ENCODE results near the gene SPRED3. TPM values are rescaled to one million over a fixed set of nuclear protein-coding genes. Genes with fewer than 3 reads are reported as not detected.
"Not testable (repeated sequence)": the region's sequence is repeated elsewhere in the genome, so short reads cannot be mapped to it uniquely, and the experiment has no call there.

SPRED3 gene
- total RNA-seq, 1 donor from 2014 or later = not detected

DNA sequence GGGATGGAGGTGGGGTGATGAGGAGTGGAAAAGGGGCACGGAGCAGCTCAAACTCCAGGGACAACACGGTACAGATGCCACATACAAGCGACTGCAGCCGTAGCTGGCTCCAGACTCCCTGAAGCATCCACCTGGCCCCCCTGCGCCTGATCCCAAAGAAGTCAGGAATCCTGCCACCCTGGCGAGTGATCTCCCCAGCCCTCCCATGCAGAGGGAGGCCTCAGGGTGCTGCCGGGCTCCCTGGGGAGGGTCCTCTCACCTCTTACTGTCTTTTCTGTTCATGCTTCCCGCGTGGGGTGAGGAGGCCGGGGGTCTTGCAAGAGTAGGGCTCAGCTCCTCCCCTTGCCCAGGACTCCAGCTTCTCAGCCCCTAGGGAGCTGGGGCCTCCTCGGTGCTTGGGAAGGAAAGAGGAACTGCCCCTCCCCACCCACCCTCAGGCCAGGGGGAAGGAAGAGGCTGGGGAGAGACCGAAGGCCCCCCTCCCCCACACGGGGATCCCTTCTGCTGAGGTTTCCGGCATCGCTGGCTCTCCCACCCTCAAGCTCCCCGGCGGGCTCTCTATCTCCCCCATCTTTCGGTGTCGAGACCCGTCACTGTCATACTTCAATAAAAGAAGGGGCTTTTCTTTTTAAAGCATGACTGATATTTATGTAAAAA lies 37.4 kb downstream of the SPRED3 start, which contains the start of gene RASGRP4:
Gene RASGRP4 (minus strand): TSS at position 410 of the 657 bp plus-strand sequence. CDS start 128 bp downstream, at position 282.
- Histone ChIP-seq H3K27ac (ENCODE audit: low read depth, low read length) (no peak within 1 kb of the TSS), H3K36me3 (ENCODE audit: control insufficient read depth in 3 of 3, insufficient read depth in 3 of 3, low read length in 3 of 3) (no peaks in the 10 kb centered on the region), H3K9ac (ENCODE audit: low read depth in 1 of 3, low read length in 3 of 3) (no peak within 1 kb of the TSS), H3K4me1 (ENCODE audit: control insufficient read depth in 3 of 3, insufficient read depth in 3 of 3, low read length in 3 of 3) (no peaks in the 10 kb centered on the region), H3K4me3 (ENCODE audit: low read length in 3 of 3) (no peak within 1 kb of the TSS), H3K27me3 (ENCODE audit: control insufficient read depth in 3 of 3, insufficient read depth in 3 of 3, low read length in 3 of 3) (peaks cover 0 to 5% (median 0%) of the 10 kb centered on the region in 3 donors), H3K9me3 (ENCODE audit: control insufficient read depth in 3 of 3, low read length in 3 of 3) (no peaks in the 10 kb centered on the region)

DNA sequence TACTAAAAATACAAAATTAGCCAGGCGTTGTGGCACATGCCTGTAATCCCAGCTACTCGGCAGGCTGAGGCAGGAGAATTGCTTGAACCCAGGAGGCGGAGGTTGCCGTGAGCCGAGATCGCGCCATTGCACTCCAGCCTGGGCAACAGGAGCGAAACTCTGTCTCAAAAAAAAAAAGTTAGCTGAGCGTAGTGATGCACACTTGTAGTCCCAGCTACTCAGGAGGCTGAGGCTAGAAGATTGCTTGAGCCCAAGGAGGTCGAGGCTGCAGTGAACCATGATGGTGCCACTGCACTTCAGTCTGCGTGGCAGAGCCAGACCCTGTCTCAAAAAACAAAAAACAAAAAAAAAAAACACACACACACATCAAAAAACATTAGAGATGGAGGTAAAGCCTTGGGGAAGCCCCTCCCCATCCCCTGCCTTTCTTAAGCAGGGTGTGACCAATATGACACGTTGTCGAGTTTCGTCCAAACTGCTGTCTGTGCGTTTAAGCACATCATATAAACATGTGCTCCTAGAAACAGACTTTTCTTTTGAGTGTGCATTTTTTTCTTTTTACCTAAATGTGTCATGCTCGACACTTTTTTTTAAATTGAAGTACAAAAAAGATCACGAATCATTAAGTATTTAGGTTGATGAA lies 38.7 kb downstream of the SPRED3 start:
- H3K27ac ChIP-seq (ENCODE audit: low read depth, low read length); H3K27me3 ChIP-seq (ENCODE audit: control insufficient read depth in 3 of 3, insufficient read depth in 3 of 3, low read length in 3 of 3); H3K36me3 ChIP-seq (ENCODE audit: control insufficient read depth in 3 of 3, insufficient read depth in 3 of 3, low read length in 3 of 3); H3K4me1 ChIP-seq (ENCODE audit: control insufficient read depth in 3 of 3, insufficient read depth in 3 of 3, low read length in 3 of 3); H3K9ac ChIP-seq (ENCODE audit: low read depth in 1 of 3, low read length in 3 of 3); H3K9me3 ChIP-seq (ENCODE audit: control insufficient read depth in 3 of 3, low read length in 3 of 3); H3K4me3 ChIP-seq (ENCODE audit: low read length in 3 of 3): not testable (repeated sequence)

DNA sequence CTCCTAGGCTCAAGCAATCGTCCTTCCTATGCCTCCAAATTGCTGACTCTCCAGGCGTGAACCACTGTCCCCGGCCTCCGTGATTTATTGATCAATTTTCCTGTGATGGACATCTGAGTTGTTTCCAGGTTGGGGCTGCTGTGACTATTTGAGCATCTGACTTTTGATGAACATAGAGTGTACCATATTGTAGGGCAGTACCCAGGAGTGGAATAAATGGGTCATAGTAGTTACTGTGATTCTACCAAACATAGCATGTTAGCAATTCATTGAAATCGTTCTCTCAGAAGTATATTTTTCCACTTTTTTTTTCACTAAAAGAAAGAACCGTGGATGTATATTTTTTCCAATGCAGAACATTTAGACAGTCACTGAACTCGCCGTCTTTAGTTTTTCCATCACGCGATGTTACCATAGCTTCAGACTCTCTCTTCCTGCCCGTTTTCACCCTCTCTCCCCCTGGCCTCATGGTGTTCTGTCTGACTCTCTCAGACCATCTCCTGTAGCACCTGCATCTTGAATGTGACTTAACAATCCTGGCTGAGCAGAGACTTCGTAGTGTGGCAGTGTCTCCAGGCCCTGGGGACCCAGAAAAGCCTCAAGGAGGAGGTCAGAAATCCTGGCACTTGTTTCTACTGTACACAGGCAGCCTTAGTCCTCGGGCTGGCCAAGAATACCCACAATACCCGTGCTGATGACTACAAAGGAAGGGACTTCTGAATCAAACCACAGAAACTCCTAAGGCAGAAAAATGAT lies 40.7 kb downstream of the SPRED3 start:
- Histone ChIP-seq H3K4me1 (ENCODE audit: control insufficient read depth in 3 of 3, insufficient read depth in 3 of 3, low read length in 3 of 3) (peaks cover 6 to 16% (median 9%) of the 10 kb centered on the region in 3 donors), H3K9me3 (ENCODE audit: control insufficient read depth in 3 of 3, low read length in 3 of 3) (no peaks in the 10 kb centered on the region), H3K4me3 (ENCODE audit: low read length in 3 of 3) (no peak overlapping the region), H3K36me3 (ENCODE audit: control insufficient read depth in 3 of 3, insufficient read depth in 3 of 3, low read length in 3 of 3) (no peaks in the 10 kb centered on the region), H3K27me3 (ENCODE audit: control insufficient read depth in 3 of 3, insufficient read depth in 3 of 3, low read length in 3 of 3) (peaks cover 0 to 3% (median 0%) of the 10 kb centered on the region in 3 donors), H3K27ac (ENCODE audit: low read depth, low read length) (no peak overlapping the region), H3K9ac (ENCODE audit: low read depth in 1 of 3, low read length in 3 of 3) (no peak overlapping the region)

DNA sequence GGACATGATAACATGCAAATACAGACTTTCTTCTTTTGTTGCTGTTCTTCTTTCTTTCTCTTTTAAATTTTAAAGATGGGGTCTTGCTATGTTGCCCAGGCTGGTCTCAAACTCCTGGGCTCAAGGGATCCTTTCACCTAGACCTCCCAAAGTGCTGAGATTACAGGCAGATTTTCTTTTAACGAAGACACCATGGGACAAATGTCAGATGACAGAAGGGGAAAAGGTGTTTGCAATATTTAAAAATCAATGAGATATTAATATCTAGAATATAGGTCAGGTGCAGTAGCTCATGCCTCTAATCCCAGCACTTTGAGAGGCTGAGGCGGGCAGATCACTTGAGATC lies 41.3 kb downstream of the SPRED3 start:
- Histone ChIP-seq H3K4me3 (ENCODE audit: low read length in 3 of 3) (no peak overlapping the region), H3K36me3 (ENCODE audit: control insufficient read depth in 3 of 3, insufficient read depth in 3 of 3, low read length in 3 of 3) (no peaks in the 10 kb centered on the region), H3K9me3 (ENCODE audit: control insufficient read depth in 3 of 3, low read length in 3 of 3) (no peaks in the 10 kb centered on the region), H3K4me1 (ENCODE audit: control insufficient read depth in 3 of 3, insufficient read depth in 3 of 3, low read length in 3 of 3) (peaks cover 6 to 16% (median 9%) of the 10 kb centered on the region in 3 donors), H3K9ac (ENCODE audit: low read depth in 1 of 3, low read length in 3 of 3) (no peak overlapping the region), H3K27me3 (ENCODE audit: control insufficient read depth in 3 of 3, insufficient read depth in 3 of 3, low read length in 3 of 3) (peaks cover 0 to 4% (median 0%) of the 10 kb centered on the region in 3 donors), H3K27ac (ENCODE audit: low read depth, low read length) (no peak overlapping the region)

DNA sequence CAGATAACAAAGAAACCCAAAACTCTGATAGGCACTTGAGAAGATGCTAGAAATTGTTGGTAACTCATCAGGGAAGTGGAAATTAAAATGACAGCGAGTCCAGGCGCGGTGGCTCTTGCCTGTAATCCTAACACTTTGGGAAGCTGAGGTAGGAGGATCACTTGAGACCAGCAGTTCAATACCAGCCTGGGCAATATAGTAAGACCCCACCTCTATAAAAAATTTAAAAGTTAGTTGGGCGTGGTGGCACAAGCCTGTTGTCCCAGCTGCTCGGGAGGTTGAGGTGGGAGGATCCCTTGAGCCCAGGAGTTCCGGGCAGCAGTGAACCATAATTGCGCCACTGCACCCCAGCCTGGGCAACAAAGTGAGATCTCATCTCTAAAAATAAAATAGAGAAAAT lies 42.4 kb downstream of the SPRED3 start:
- H3K27ac ChIP-seq (ENCODE audit: low read depth, low read length) = peak overlapping the region; percentile 79
- peaks cover 0 to 4% (median 0%) of the 10 kb centered on the region in 3 donors for H3K27me3 ChIP-seq (ENCODE audit: control insufficient read depth in 3 of 3, insufficient read depth in 3 of 3, low read length in 3 of 3)
- H3K4me3 ChIP-seq (ENCODE audit: low read length in 3 of 3) = no peak overlapping the region
- no peaks in the 10 kb centered on the region for H3K9me3 ChIP-seq (ENCODE audit: control insufficient read depth in 3 of 3, low read length in 3 of 3)
- H3K36me3 ChIP-seq (ENCODE audit: control insufficient read depth in 3 of 3, insufficient read depth in 3 of 3, low read length in 3 of 3) = no peaks in the 10 kb centered on the region
- peak overlapping the region in 1 of 3 donors; percentile 23 for H3K9ac ChIP-seq (ENCODE audit: low read depth in 1 of 3, low read length in 3 of 3)
- H3K4me1 ChIP-seq (ENCODE audit: control insufficient read depth in 3 of 3, insufficient read depth in 3 of 3, low read length in 3 of 3) = peaks cover 6 to 16% (median 9%) of the 10 kb centered on the region in 3 donors

DNA sequence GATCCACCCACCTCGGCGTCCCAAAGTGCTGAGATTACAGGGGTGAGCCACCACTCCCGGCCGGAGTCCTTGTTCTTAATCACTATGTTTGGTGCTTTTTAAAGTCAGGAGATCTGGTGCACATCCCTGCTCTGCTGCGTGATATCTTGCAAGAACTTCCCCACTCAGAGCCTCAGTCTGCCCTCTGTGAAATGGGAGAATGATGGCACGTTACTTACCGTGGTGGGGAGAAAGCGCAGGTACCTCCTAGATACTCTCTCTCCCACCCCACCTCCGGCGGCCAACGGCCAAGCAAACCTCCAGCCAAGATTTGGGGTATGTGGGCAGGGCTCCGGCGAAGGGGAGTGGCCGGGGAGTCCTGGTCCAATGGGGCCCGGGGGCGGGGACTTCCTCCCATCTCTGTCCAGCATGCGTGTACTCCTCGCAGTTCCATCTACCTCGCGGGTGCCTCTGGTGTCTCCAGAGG lies 44.8 kb downstream of the SPRED3 start, which contains the start of gene RYR1:
Gene RYR1 (plus strand): TSS at position 424 of the 466 bp plus-strand sequence. CDS start 139 bp downstream, outside the sequence.
- Histone ChIP-seq H3K9ac (ENCODE audit: low read depth in 1 of 3, low read length in 3 of 3) (peak within 1 kb of the TSS; percentile 91 to 100 (median 100)), H3K4me3 (ENCODE audit: low read length in 3 of 3) (peak within 1 kb of the TSS; percentile 90 to 97 (median 91)), H3K27me3 (ENCODE audit: control insufficient read depth in 3 of 3, insufficient read depth in 3 of 3, low read length in 3 of 3) (peaks cover 0 to 4% (median 0%) of the 10 kb centered on the region in 3 donors)

DNA sequence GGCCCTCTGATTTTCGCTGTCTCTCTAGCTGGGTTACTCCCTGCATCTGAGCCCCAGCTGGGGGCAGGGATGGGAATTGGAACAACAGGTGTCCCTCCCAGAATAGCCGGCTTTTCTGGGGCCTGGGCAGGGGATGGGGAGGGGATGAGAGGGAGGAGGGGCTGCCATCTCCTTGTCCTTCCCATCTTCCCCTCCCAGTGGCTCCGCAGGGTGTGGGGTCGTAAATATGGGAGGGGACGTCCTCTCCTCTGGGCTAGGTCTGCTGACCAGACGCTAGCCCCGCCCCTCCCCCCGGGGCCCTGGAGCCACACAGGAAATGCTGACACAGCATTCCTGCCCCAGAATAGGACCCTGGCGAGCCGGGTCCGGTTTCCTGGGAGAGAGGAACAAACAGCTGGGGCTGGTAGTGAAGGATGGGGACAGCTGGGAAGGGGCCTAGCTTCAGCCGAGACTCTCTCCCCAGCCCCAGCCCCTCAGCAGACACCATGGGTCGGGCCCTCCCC lies 46.1 kb downstream of the SPRED3 start:
- H3K9ac ChIP-seq (ENCODE audit: low read depth in 1 of 3, low read length in 3 of 3) = peak overlapping the region; percentile 91 to 100 (median 100)
- H3K4me1 ChIP-seq (ENCODE audit: control insufficient read depth in 3 of 3, insufficient read depth in 3 of 3, low read length in 3 of 3) = peaks cover 25 to 46% (median 33%) of the 10 kb centered on the region in 3 donors
- no peaks in the 10 kb centered on the region for H3K9me3 ChIP-seq (ENCODE audit: control insufficient read depth in 3 of 3, low read length in 3 of 3)
- peak overlapping the region; percentile 90 to 97 (median 91) for H3K4me3 ChIP-seq (ENCODE audit: low read length in 3 of 3)
- peaks cover 0 to 4% (median 0%) of the 10 kb centered on the region in 3 donors for H3K27me3 ChIP-seq (ENCODE audit: control insufficient read depth in 3 of 3, insufficient read depth in 3 of 3, low read length in 3 of 3)
- peak overlapping the region; percentile 100 for H3K27ac ChIP-seq (ENCODE audit: low read depth, low read length)
- peaks cover 4% of the 10 kb centered on the region in 3 donors for H3K36me3 ChIP-seq (ENCODE audit: control insufficient read depth in 3 of 3, insufficient read depth in 3 of 3, low read length in 3 of 3)

More for the DNA sequence above, 44.8 kb downstream of the SPRED3 start, which contains the start of gene RYR1:
- Histone ChIP-seq H3K9me3 (ENCODE audit: control insufficient read depth in 3 of 3, low read length in 3 of 3) (no peaks in the 10 kb centered on the region), H3K36me3 (ENCODE audit: control insufficient read depth in 3 of 3, insufficient read depth in 3 of 3, low read length in 3 of 3) (peaks cover 0 to 4% (median 4%) of the 10 kb centered on the region in 3 donors), H3K4me1 (ENCODE audit: control insufficient read depth in 3 of 3, insufficient read depth in 3 of 3, low read length in 3 of 3) (peaks cover 20 to 34% (median 25%) of the 10 kb centered on the region in 3 donors), H3K27ac (ENCODE audit: low read depth, low read length) (peak within 1 kb of the TSS; percentile 100)

DNA sequence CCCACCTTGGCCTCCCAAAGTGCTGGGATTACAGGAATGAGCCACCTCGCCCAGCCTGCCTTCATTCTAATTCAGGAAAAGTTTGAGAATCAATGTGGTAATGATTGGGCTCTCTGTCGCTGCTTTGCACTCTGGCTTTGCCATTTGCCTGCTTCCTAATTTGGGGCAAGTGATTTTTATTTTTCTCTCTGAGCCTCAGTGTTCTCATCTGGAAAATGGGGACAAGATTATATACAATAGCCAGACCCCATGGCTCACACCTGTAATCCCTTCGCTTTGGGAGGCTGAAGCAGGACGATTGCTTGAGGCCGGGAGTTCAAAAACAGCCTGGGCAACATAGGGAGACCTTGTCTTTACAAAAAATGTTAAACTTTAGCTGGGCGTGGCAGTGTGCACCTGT lies 48.8 kb downstream of the SPRED3 start:
- Histone ChIP-seq H3K9me3 (ENCODE audit: control insufficient read depth in 3 of 3, low read length in 3 of 3) (no peaks in the 10 kb centered on the region), H3K9ac (ENCODE audit: low read depth in 1 of 3, low read length in 3 of 3) (peak overlapping the region in 2 of 3 donors; percentile 25 to 74), H3K4me1 (ENCODE audit: control insufficient read depth in 3 of 3, insufficient read depth in 3 of 3, low read length in 3 of 3) (peaks cover 30 to 55% (median 40%) of the 10 kb centered on the region in 3 donors), H3K27me3 (ENCODE audit: control insufficient read depth in 3 of 3, insufficient read depth in 3 of 3, low read length in 3 of 3) (peaks cover 0 to 4% (median 0%) of the 10 kb centered on the region in 3 donors), H3K27ac (ENCODE audit: low read depth, low read length) (peak overlapping the region; percentile 100), H3K36me3 (ENCODE audit: control insufficient read depth in 3 of 3, insufficient read depth in 3 of 3, low read length in 3 of 3) (peaks cover 4 to 7% (median 6%) of the 10 kb centered on the region in 3 donors), H3K4me3 (ENCODE audit: low read length in 3 of 3) (peak overlapping the region; percentile 10 to 61 (median 52))

DNA sequence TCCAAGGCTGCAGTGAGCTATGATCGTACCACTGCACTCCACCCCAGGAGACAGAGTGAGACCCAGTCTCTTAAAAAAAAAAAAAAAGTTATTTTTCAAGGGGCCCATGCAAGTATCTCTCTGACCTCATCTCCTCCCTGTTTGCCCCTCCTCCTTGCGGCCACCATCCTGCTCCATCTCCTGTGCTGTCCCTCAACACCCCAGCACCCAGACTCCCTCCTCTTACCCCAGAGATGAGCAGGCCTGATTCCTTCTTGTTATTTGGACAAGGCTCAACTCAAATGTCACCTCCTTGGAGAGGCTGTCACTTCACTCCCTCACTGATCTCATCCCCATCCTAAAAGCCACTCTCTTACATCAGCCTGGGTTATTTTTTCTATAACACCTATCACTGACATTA lies 49.4 kb downstream of the SPRED3 start:
- Histone ChIP-seq H3K27ac (ENCODE audit: low read depth, low read length) (peak overlapping the region; percentile 100), H3K9ac (ENCODE audit: low read depth in 1 of 3, low read length in 3 of 3) (peak overlapping the region in 1 of 3 donors; percentile 33), H3K9me3 (ENCODE audit: control insufficient read depth in 3 of 3, low read length in 3 of 3) (no peaks in the 10 kb centered on the region), H3K36me3 (ENCODE audit: control insufficient read depth in 3 of 3, insufficient read depth in 3 of 3, low read length in 3 of 3) (peaks cover 7 to 14% (median 10%) of the 10 kb centered on the region in 3 donors), H3K27me3 (ENCODE audit: control insufficient read depth in 3 of 3, insufficient read depth in 3 of 3, low read length in 3 of 3) (peaks cover 0 to 4% (median 0%) of the 10 kb centered on the region in 3 donors), H3K4me3 (ENCODE audit: low read length in 3 of 3) (peak overlapping the region in 1 of 3 donors; percentile 52), H3K4me1 (ENCODE audit: control insufficient read depth in 3 of 3, insufficient read depth in 3 of 3, low read length in 3 of 3) (peaks cover 27 to 52% (median 39%) of the 10 kb centered on the region in 3 donors)

All from skeletal muscle tissue (tissue), 4 donors.